ENCODE measurements around the gene CRB1.

GRCh38 chr1:197269053-197269452 lies 1.0 kb downstream of the CRB1 start:
- TF ChIP-seq CTCF (IDR thresholded peaks at IDR 0.05; ENCODE audit: poor library complexity, severe bottlenecking) (no peak), POLR2AphosphoS5 (IDR thresholded peaks at IDR 0.05) (peak; percentile 35), EZH2 (IDR thresholded peaks at IDR 0.05; ENCODE audit: borderline replicate concordance, insufficient read depth, low read length, poor library complexity, severe bottlenecking) (no peak), SMC3 (conservative IDR thresholded peaks at IDR 0.05; ENCODE audit: poor library complexity) (no peak), EP300 (conservative IDR thresholded peaks at IDR 0.05; ENCODE audit: poor library complexity, severe bottlenecking) (peak; percentile 65)

All from neural cell (in vitro differentiated cells).